Liver (tissue), 9 donors: ENCODE results near the gene TMEM163. TPM values are rescaled to one million over a fixed set of nuclear protein-coding genes. Genes with fewer than 3 reads are reported as not detected.

Experiments used
- DNase-seq: peaks from one replicate; pipeline ENCODE4 v3.0.0-alpha.2; 2017; ENCODE audit warnings: low spot score
- H3K27ac ChIP-seq, 2 donors: one replicate each; pipeline ENCODE4 v1.7.0; 2013; ENCODE audit warnings: inconsistent platforms in 2 of 2, low read length in 2 of 2, control low read depth in 1 of 2, low read depth in 1 of 2, mild to moderate bottlenecking in 1 of 2
- H3K27me3 ChIP-seq, 4 donors: one replicate each; pipeline versions ENCODE4 v1.6.1 to v1.7.0; 2013; ENCODE audit warnings: low read length in 3 of 4, inconsistent platforms in 1 of 4, mild to moderate bottlenecking in 1 of 4, moderate library complexity in 1 of 4; ENCODE audit not compliant: control insufficient read depth in 4 of 4, insufficient read depth in 4 of 4
- H3K36me3 ChIP-seq, 4 donors: one replicate each; pipeline versions ENCODE4 v1.6.1 to v1.7.0; 2013; ENCODE audit warnings: low read length in 3 of 4, mild to moderate bottlenecking in 3 of 4, low read depth in 1 of 4, moderate library complexity in 1 of 4; ENCODE audit not compliant: control insufficient read depth in 4 of 4, insufficient read depth in 3 of 4
- H3K4me1 ChIP-seq, 4 donors: one replicate each; pipeline versions ENCODE4 v1.6.1 to v1.7.0; 2013; ENCODE audit warnings: low read length in 3 of 4, mild to moderate bottlenecking in 3 of 4, moderate library complexity in 1 of 4; ENCODE audit not compliant: control insufficient read depth in 4 of 4, insufficient read depth in 4 of 4
- H3K4me3 ChIP-seq, 3 donors: one replicate each; pipeline versions ENCODE4 v1.6.1 to v1.7.0; 2013; ENCODE audit warnings: low read length in 3 of 3, control low read depth in 1 of 3, low read depth in 1 of 3, mild to moderate bottlenecking in 1 of 3
- H3K9ac ChIP-seq, 2 donors: one replicate each; pipeline ENCODE4 v1.7.0; 2013; ENCODE audit warnings: low read length in 2 of 2, mild to moderate bottlenecking in 2 of 2, moderate library complexity in 2 of 2, control low read depth in 1 of 2, low read depth in 1 of 2
- H3K9me3 ChIP-seq, 4 donors: one replicate each; pipeline versions ENCODE4 v1.6.1 to v1.7.0; 2013; ENCODE audit warnings: low read length in 3 of 4; ENCODE audit not compliant: control insufficient read depth in 4 of 4
- CTCF ChIP-seq: fragments of 150-350 bp; IDR thresholded peaks from 2 replicates; pipeline ENCODE4 v1.5.1; 2017; ENCODE audit warnings: improper control_type of control experiment, low read depth, low read length; ENCODE audit not compliant: missing input control
- EGR1 ChIP-seq, 2 donors: IDR thresholded peaks; 2 replicates each; pipeline ENCODE4 v1.6.1; 2016 to 2018; ENCODE audit warnings: antibody characterized with exemption in 2 of 2, low read depth in 2 of 2
- FOXA1 ChIP-seq: IDR thresholded peaks from 2 replicates; pipeline ENCODE4 v1.6.1; 2016; ENCODE audit warnings: antibody characterized with exemption
- FOXA2 ChIP-seq: IDR thresholded peaks from 2 replicates; pipeline ENCODE4 v1.6.1; 2016; ENCODE audit warnings: antibody characterized with exemption
- GABPA ChIP-seq, 2 donors: IDR thresholded peaks in 1 of 2; conservative IDR thresholded peaks in 1 of 2; 2 replicates each; pipeline ENCODE4 v1.6.1; 2016; ENCODE audit warnings: antibody characterized with exemption in 2 of 2, mild to moderate bottlenecking in 1 of 2, moderate library complexity in 1 of 2
- HNF4A ChIP-seq, 2 donors: conservative IDR thresholded peaks; 2 replicates each; pipeline ENCODE4 v1.6.1; 2016; ENCODE audit warnings: antibody characterized with exemption in 2 of 2, mild to moderate bottlenecking in 2 of 2
- HNF4G ChIP-seq: IDR thresholded peaks from 2 replicates; pipeline ENCODE4 v1.6.1; 2016; ENCODE audit warnings: antibody characterized with exemption
- JUND ChIP-seq, 2 donors: IDR thresholded peaks; 2 replicates each; pipeline ENCODE4 v1.6.1; 2016; ENCODE audit warnings: antibody characterized with exemption in 2 of 2
- NR2F2 ChIP-seq: IDR thresholded peaks from 2 replicates; pipeline ENCODE4 v1.6.1; 2016; ENCODE audit warnings: antibody characterized with exemption
- RAD21 ChIP-seq, 2 donors: IDR thresholded peaks; 2 replicates each; pipeline ENCODE4 v1.6.1; 2016; ENCODE audit warnings: antibody characterized with exemption in 2 of 2, mild to moderate bottlenecking in 2 of 2
- RXRA ChIP-seq, 2 donors: IDR thresholded peaks; 2 replicates each; pipeline ENCODE4 v1.6.1; 2017 to 2018; ENCODE audit warnings: antibody characterized with exemption in 2 of 2, mild to moderate bottlenecking in 1 of 2
- SP1 ChIP-seq: IDR thresholded peaks from 2 replicates; pipeline ENCODE4 v1.6.1; 2018; ENCODE audit warnings: antibody characterized with exemption, mild to moderate bottlenecking
- YY1 ChIP-seq: IDR thresholded peaks from 2 replicates; pipeline ENCODE4 v1.6.1; 2016; ENCODE audit warnings: antibody characterized with exemption, mild to moderate bottlenecking
- ZBTB33 ChIP-seq: IDR thresholded peaks from 2 replicates; pipeline ENCODE4 v1.6.1; 2016; ENCODE audit warnings: antibody characterized with exemption
- WGBS: extraction: QIAGEN DNeasy Blood & Tissue Kit; methylation state at CpG from one replicate; pipeline ENCODE4 v1.1.7; 2013; 5-methylcytosine and 5-hydroxymethylcytosine counted together
- polyA plus RNA-seq, 2 donors: library from polyadenylated mRNA; stranded (reverse) in 1 of 2; unstranded in 1 of 2; fragments of 200-250 nt in 1 of 2; fragments of >200 nt in 1 of 2; fragmentation: Nextera tagmentation in 1 of 2; extraction: Ambion mirVana in 1 of 2; gene quantifications; one replicate each; pipeline versions ENCODE4 v1.2.1 to v1.2.3, GENCODE V29; 2013 to 2015
- total RNA-seq, 2 donors: library from RNA; depleted of rRNA; stranded (reverse); fragments of >200 nt; gene quantifications; one replicate each; pipeline ENCODE4 v1.2.3, GENCODE V29; 2014
- TF ChIP-seq, protein P1 (sequence below): IDR thresholded peaks from 2 replicates; pipeline ENCODE4 v1.6.1; 2016; ENCODE audit warnings: antibody characterized with exemption
- TF ChIP-seq, protein P2 (sequence below): IDR thresholded peaks from 2 replicates; pipeline ENCODE4 v1.6.1; 2016; ENCODE audit warnings: antibody characterized with exemption
- donor health status: healthy.
- donor health status: healthy.
- donor health status: healthy.
- donor health status: healthy.
- donor health status: healthy.

The TMEM163 gene
- total and polyA plus RNA-seq, 4 donors: 0.08 to 0.48 (median 0.25) TPM

- no peak overlapping the region for H3K27ac ChIP-seq
- H3K4me3 ChIP-seq: no peak overlapping the region
- H3K36me3 ChIP-seq: no peaks in the 10 kb centered on the region
- TF ChIP-seq, protein P1, sequence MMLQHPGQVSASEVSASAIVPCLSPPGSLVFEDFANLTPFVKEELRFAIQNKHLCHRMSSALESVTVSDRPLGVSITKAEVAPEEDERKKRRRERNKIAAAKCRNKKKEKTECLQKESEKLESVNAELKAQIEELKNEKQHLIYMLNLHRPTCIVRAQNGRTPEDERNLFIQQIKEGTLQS: no peak
- TF ChIP-seq EGR1 (IDR thresholded peaks at IDR 0.05; ENCODE audit: low read depth in 2 of 2) (no peak), FOXA1 (no peak), SP1 (no peak), CTCF (no peak), HNF4A (conservative IDR thresholded peaks at IDR 0.05) (no peak), GABPA (IDR thresholded peaks at IDR 0.05 in 1 of 2, conservative IDR thresholded peaks at IDR 0.05 in 1 of 2) (no peak), HNF4G (no peak), RXRA (IDR thresholded peaks at IDR 0.05) (no peak)
- H3K27me3 ChIP-seq: no peaks in the 10 kb centered on the region
- no peaks in the 10 kb centered on the region for H3K9me3 ChIP-seq
- no peak overlapping the region for H3K9ac ChIP-seq
- peaks cover 3 to 33% (median 25%) of the 10 kb centered on the region in 4 donors for H3K4me1 ChIP-seq
- 97% methylated on average over 1 of the region's 1 CpG for WGBS
- no peak for DNase-seq
These were observed 302.2 kb downstream of the TMEM163 start for GRCh38 chr2:134416637-134417036.

GRCh38 chr2:134416018-134416417 lies 302.8 kb downstream of the TMEM163 start:
- no peaks in the 10 kb centered on the region for H3K36me3 ChIP-seq
- no peaks in the 10 kb centered on the region for H3K9me3 ChIP-seq
- TF ChIP-seq EGR1 (IDR thresholded peaks at IDR 0.05; ENCODE audit: low read depth in 2 of 2) (no peak), CTCF (no peak), FOXA2 (no peak), FOXA1 (no peak), RAD21 (IDR thresholded peaks at IDR 0.05) (no peak), YY1 (no peak), HNF4G (no peak), GABPA (IDR thresholded peaks at IDR 0.05 in 1 of 2, conservative IDR thresholded peaks at IDR 0.05 in 1 of 2) (no peak), NR2F2 (no peak), JUND (IDR thresholded peaks at IDR 0.05) (no peak), ZBTB33 (no peak), SP1 (no peak), RXRA (IDR thresholded peaks at IDR 0.05) (no peak), HNF4A (conservative IDR thresholded peaks at IDR 0.05) (no peak)
- TF ChIP-seq, protein P1: no peak
- TF ChIP-seq, protein P2, sequence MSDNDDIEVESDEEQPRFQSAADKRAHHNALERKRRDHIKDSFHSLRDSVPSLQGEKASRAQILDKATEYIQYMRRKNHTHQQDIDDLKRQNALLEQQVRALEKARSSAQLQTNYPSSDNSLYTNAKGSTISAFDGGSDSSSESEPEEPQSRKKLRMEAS: no peak
- H3K4me1 ChIP-seq: peaks cover 3 to 33% (median 26%) of the 10 kb centered on the region in 4 donors
- no peaks in the 10 kb centered on the region for H3K27me3 ChIP-seq
- H3K9ac ChIP-seq: no peak overlapping the region
- no peak for DNase-seq
- no peak overlapping the region for H3K4me3 ChIP-seq
- 48% methylated on average over 2 of the region's 2 CpGs for WGBS
- H3K27ac ChIP-seq: no peak overlapping the region
